HG03175 (cell line): ENCODE measurements around the gene BUB3.

Experiments used
- ATAC-seq: cut with Tn5 transposase; IDR thresholded peaks from one replicate; pipeline ENCODE4 v1.9.1; 2021; ENCODE audit warnings: mild to moderate bottlenecking, moderate library complexity; ENCODE audit not compliant: unreplicated experiment

Gene BUB3

GRCh38 chr10:123154092-123154710, at the start of gene BUB3:
TSS of gene BUB3 (plus strand) at chr10:123154402. CDS start at chr10:123154918, 516 bp downstream.
- peak; percentile 95 for ATAC-seq

- ATAC-seq = no peak
Observed at GRCh38 chr10:123109466-123109865, 44.7 kb upstream of the BUB3 start.

GRCh38 chr10:123117644-123118417, 36.4 kb upstream of the BUB3 start:
- ATAC-seq = no peak

GRCh38 chr10:123119081-123119480, 35.1 kb upstream of the BUB3 start:
- no peak for ATAC-seq

- ATAC-seq = no peak
Observed at GRCh38 chr10:123126246-123126645, 28.0 kb upstream of the BUB3 start.

- ATAC-seq = no peak
Observed at GRCh38 chr10:123129618-123130271, 24.5 kb upstream of the BUB3 start.

GRCh38 chr10:123132576-123133477, 21.4 kb upstream of the BUB3 start:
- no peak for ATAC-seq

GRCh38 chr10:123133541-123134342, 20.5 kb upstream of the BUB3 start:
- no peak for ATAC-seq

GRCh38 chr10:123134343-123134914, 19.8 kb upstream of the BUB3 start:
- ATAC-seq = no peak

- no peak for ATAC-seq
Observed at GRCh38 chr10:123134915-123135414, 19.2 kb upstream of the BUB3 start.

- ATAC-seq = no peak
Observed at GRCh38 chr10:123135415-123136141, 18.6 kb upstream of the BUB3 start, which contains the start of gene HMX3. TSS of gene HMX3 (plus strand) at chr10:123135970. CDS start at chr10:123136051, 81 bp downstream.

- ATAC-seq = no peak
Observed at GRCh38 chr10:123136221-123136805, 17.9 kb upstream of the BUB3 start.

GRCh38 chr10:123136806-123137642, 17.2 kb upstream of the BUB3 start:
- no peak for ATAC-seq

- ATAC-seq = no peak
Observed at GRCh38 chr10:123139165-123139520, 15.1 kb upstream of the BUB3 start.

GRCh38 chr10:123139521-123140163, 14.6 kb upstream of the BUB3 start:
- ATAC-seq = no peak

- no peak for ATAC-seq
Observed at GRCh38 chr10:123140164-123140982, 13.8 kb upstream of the BUB3 start.
